Brain microvascular endothelial cell (primary cell): Measurements from ENCODE around the gene EXOG.

Experiments
- DNase-seq: peaks from one replicate; pipeline ENCODE4 v3.0.0-alpha.2; 2020
- H3K27ac ChIP-seq: fragments of 250-450 bp; sonication (Bioruptor Pico); 2 replicates; pipeline ENCODE4 v1.5.1; 2020; ENCODE audit warnings: mild to moderate bottlenecking, moderate library complexity
- H3K27me3 ChIP-seq: fragments of 250-450 bp; sonication (Bioruptor Pico); replicated peaks from 2 replicates; pipeline ENCODE4 v1.5.1; 2020; ENCODE audit warnings: mild to moderate bottlenecking
- H3K36me3 ChIP-seq: fragments of 250-450 bp; sonication (Bioruptor Pico); replicated peaks from 2 replicates; pipeline ENCODE4 v1.5.1; 2020; ENCODE audit warnings: mild to moderate bottlenecking
- H3K4me3 ChIP-seq: 2 replicates; pipeline ENCODE4 v1.5.1; 2011; ENCODE audit warnings: low read depth, mild to moderate bottlenecking, control low read depth, low read length, moderate library complexity
- CTCF ChIP-seq: IDR thresholded peaks from 2 replicates; pipeline ENCODE4 v1.5.1; 2011; ENCODE audit warnings: low read depth, mild to moderate bottlenecking, moderate library complexity, low read length, control low read depth, inconsistent platforms; ENCODE audit errors: missing control alignments
- in situ Hi-C: cut with HindIII; loops from 2 replicates; pipeline ENCODE4 v1.10.0; 2017; ENCODE audit warnings: low sequenced_read_pairs, low pct_ligation_motif_present

The EXOG gene

DNA sequence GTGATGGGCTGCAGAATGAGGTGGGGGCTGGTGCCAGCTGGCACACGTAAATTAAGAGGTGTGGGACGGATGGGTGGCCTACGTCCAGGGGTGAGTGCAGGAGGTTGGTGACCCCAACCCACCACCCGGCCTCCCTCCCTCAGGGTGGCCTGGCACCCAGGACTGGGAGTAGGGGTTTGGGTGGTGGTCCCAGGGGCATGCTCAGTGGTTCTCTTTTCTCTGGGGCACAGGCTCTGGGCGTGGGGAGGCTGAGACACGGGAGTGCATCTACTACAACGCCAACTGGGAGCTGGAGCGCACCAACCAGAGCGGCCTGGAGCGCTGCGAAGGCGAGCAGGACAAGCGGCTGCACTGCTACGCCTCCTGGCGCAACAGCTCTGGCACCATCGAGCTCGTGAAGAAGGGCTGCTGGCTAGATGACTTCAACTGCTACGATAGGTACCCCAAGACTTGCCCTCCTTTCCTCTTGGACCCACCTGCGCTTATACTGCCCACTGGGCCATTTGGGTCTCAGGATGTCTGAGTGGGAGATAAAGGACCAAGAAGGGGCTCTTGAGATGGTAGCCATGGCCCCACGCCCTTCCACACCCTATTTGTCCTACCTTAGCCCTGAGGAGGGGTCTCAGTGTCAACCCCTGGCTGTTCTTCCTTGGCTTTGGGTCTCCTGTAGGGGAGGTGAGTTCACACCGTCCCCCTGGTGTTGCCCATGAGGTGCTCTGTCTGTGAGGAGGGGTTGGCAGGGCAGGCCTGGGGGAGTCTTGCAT lies 18.9 kb upstream of the EXOG start:
- peaks cover 3% of the 10 kb centered on the region for H3K36me3 ChIP-seq
- H3K27me3 ChIP-seq, result no peaks in the 10 kb centered on the region
- no peak overlapping the region for H3K4me3 ChIP-seq
- in situ Hi-C loops, result no loop called here
- H3K27ac ChIP-seq, result no peak overlapping the region
- no peak for TF ChIP-seq CTCF
- no peak for DNase-seq

DNA sequence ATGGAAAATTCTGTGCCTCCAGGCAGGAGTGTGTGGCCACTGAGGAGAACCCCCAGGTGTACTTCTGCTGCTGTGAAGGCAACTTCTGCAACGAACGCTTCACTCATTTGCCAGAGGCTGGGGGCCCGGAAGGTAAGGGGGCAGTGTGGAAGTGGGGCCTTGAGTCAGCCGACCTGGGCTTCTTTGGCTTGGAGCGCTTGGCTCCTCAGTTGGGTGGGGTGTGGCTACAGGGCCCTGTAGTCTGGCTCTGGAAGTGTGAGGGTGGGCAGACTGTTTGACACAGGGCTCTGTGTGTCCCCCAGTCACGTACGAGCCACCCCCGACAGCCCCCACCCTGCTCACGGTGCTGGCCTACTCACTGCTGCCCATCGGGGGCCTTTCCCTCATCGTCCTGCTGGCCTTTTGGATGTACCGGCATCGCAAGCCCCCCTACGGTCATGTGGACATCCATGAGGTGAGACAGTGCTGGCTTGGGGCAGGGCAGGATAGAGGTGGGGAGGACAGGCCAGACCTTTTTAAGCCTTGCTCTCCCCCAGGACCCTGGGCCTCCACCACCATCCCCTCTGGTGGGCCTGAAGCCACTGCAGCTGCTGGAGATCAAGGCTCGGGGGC lies 18.2 kb upstream of the EXOG start:
- no peak for DNase-seq
- Histone ChIP-seq H3K36me3 (peaks cover 3% of the 10 kb centered on the region), H3K27me3 (no peaks in the 10 kb centered on the region), H3K4me3 (no peak overlapping the region), H3K27ac (no peak overlapping the region)
- no peak for TF ChIP-seq CTCF
- in situ Hi-C loops, result no loop called here

- DNase-seq, result no peak
- peaks cover 3% of the 10 kb centered on the region for H3K36me3 ChIP-seq
- no peak overlapping the region for H3K4me3 ChIP-seq
- no peaks in the 10 kb centered on the region for H3K27me3 ChIP-seq
- no peak for TF ChIP-seq CTCF
- no peak overlapping the region for H3K27ac ChIP-seq
- in situ Hi-C loops, result no loop called here
Measured at GRCh38 chr3:38478901-38479300, 17.2 kb upstream of the EXOG start.

DNA sequence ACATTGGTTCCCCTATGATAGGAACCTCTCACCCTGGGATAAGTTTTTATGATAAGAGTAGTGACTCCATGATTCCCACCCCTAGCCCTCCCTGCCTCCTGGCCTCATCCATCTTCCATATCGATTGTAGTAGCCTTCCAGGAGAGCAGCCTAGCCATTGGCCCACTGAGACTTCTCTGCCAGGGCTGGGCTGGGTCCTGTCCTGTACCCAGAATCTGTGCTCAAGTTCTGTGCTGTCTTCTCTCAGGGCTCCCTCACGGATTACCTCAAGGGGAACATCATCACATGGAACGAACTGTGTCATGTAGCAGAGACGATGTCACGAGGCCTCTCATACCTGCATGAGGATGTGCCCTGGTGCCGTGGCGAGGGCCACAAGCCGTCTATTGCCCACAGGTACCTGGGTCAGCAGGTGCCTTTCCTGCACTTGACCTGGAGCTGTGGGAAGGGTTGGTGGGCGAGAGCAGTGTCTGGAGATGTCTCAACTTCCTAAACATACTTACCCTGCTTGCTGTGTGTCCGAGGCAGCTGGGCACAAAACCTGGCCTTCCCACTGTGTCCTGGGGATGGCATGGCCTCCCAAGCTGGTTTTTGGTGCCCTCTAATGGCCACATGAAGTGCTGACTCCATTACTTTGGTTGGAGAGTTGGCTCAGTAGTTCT lies 16.6 kb upstream of the EXOG start:
- Histone ChIP-seq H3K36me3 (peaks cover 3% of the 10 kb centered on the region), H3K27ac (no peak overlapping the region), H3K27me3 (no peaks in the 10 kb centered on the region), H3K4me3 (no peak overlapping the region)
- peak; percentile 92 for TF ChIP-seq CTCF
- peak; percentile 47 for DNase-seq
- in situ Hi-C loops, result no loop called here

DNA sequence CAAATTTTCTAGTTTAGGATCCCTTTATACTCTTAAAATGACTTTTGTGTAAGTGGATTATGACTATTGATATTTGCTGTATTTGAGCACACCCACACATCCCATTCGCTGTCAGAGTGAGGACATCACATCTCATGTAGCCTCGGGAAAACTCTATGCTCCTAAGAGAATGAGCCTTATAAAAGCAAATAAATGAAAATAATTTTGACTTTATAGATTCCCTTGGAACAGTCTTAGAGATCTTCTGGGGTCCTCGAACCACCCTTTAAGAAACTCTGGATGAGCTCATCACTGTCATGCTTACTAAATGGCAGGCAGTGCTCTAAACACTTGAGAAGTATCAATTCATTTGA lies 16.1 kb upstream of the EXOG start:
- DNase-seq, result no peak
- in situ Hi-C loops, result no loop called here
- Histone ChIP-seq H3K4me3 (no peak overlapping the region), H3K27ac (no peak overlapping the region), H3K27me3 (no peaks in the 10 kb centered on the region), H3K36me3 (peaks cover 3% of the 10 kb centered on the region)
- TF ChIP-seq CTCF, result no peak
